Measurements from ENCODE around the gene SPTBN5.

Gene SPTBN5

GRCh38 chr15:41801185-41801584, 92.7 kb downstream of the SPTBN5 start:
- no peak for DNase-seq

DNA sequence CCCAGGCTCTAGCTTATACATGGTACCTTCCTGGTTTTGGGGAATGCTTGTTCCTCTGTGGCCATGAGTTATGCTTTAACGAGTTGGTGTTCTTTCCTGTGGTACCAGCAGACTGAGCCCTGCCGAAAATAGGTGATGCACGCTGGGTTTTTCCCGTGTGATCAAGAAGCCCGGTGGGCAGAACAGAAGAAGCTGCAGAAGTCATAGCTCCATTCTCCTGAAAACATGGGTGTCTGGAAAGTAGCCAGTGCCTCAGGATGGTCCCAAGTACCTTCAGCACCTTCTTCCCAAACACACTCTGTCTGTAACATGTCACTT, 94.4 kb downstream of the SPTBN5 start:
- no peak for DNase-seq

- DNase-seq, result no peak
Measured at GRCh38 chr15:41798607-41799487, 95.0 kb downstream of the SPTBN5 start.
